Uterus (tissue), 2 donors: Measurements from ENCODE around the gene TMEM158.

Experiments used
- POLR2A ChIP-seq, 2 donors: fragments of 450-650 bp; IDR thresholded peaks; one replicate each; pipeline ENCODE4 v1.6.1; 2016; ENCODE audit warnings: antibody characterized with exemption in 2 of 2, mild to moderate bottlenecking in 1 of 2, moderate library complexity in 1 of 2
- TF ChIP-seq, protein P1 (sequence below), 4 experiments: fragments of 200-600 bp in 2 of 4; fragments of 450-650 bp in 2 of 4; sonication (generic) in 2 of 4; IDR thresholded peaks; one replicate each; pipeline ENCODE4 v1.5.1; 2016 to 2019; ENCODE audit warnings: antibody characterized with exemption in 4 of 4, mild to moderate bottlenecking in 2 of 4, moderate library complexity in 1 of 4

DNA sequence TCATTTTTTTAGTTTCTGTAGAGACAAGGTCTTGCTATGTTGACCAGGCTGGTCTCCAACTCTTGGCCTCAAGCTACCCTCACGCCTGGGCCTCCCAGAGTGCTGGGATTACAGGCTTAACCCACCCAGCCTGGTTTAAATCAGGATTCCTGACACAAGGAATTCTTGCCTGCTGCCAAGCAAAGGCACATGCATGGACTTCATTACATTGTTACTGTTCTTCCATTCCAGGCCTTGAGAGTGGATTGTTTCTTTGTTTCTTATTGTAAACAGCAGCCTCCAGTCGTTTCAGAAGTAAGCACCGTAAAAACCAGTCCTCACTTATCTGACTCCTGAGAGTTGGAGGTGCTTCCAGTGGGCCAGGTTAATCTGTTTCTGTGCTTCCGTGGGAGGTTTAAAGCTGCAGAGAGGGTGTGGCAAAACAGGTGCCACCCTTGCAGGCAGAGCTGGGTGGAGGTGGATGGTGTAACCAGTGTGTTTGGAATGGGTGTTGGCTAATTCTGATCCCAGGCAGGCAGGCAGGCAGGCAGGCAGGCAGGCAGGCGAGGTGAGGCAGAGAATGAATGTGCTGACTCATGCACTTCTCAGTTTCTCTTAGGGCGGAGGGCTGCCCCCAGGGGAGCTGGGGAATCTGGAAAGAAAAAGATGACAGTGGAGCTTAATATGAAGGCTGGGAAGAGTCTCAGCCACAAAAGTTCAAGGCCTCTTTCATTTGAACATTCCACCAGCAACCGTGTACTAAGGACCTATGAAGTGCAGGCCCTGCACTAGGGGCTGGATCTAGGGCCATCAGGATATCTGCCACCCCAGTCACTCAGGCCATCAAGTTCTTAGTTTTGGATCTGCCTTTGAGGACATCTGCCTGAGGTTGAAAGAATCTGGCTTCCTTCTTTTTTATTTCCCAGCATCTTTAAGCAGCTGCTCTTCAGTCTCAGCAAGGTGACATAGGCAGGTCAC, 42.9 kb downstream of the TMEM158 start:
- TF ChIP-seq, protein P1, sequence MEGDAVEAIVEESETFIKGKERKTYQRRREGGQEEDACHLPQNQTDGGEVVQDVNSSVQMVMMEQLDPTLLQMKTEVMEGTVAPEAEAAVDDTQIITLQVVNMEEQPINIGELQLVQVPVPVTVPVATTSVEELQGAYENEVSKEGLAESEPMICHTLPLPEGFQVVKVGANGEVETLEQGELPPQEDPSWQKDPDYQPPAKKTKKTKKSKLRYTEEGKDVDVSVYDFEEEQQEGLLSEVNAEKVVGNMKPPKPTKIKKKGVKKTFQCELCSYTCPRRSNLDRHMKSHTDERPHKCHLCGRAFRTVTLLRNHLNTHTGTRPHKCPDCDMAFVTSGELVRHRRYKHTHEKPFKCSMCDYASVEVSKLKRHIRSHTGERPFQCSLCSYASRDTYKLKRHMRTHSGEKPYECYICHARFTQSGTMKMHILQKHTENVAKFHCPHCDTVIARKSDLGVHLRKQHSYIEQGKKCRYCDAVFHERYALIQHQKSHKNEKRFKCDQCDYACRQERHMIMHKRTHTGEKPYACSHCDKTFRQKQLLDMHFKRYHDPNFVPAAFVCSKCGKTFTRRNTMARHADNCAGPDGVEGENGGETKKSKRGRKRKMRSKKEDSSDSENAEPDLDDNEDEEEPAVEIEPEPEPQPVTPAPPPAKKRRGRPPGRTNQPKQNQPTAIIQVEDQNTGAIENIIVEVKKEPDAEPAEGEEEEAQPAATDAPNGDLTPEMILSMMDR (IDR thresholded peaks at IDR 0.05) = no peak
- no peak for TF ChIP-seq POLR2A (IDR thresholded peaks at IDR 0.05)
